ENCODE results near the gene PTPRD.

Gene PTPRD

GRCh38 chr9:10173561-10173960 is 439.2 kb downstream of the PTPRD start:
- DNase-seq (ENCODE audit: low read depth in 2 of 2), result no peak

DNA sequence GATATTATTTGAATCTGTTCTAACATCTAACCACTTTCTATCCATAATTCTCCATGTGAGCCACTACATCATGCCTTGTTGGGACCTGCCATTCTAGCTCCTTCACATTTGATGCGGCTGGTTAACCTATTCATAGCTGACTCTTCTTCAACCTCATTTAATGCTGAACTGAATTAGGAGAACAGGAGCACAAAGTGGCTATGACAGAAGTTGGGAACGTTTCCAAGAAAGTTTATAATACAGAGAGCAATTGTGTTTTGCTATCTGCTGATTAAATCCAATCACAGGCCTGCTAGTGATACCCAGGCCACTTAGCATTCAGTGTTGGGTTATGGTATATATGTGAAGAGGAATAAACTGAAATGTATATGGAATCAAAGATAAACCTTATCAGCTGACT is 440.3 kb downstream of the PTPRD start:
- DNase-seq (ENCODE audit: low read depth in 2 of 2), result no peak

- DNase-seq (ENCODE audit: low read depth in 2 of 2), result no peak
Observed at GRCh38 chr9:10168241-10168640, 444.6 kb downstream of the PTPRD start.

DNA sequence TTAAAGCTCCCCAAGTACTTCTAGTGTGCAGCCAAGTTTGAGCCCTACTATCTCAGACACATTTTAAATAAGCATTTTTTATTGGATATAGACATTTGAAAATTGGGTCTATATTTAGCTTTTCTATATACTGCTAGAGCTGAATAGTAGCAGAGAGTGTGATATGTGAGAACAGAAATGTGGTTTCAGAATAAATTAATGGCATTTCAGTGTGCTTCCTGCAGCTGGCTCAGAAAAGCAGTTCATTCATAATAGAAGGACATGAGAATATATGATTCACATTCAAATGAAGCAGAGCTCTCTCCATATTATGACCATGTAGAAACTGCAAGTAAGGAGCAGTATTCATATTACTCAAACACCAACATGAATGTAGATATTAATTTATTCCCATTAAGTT is 464.0 kb downstream of the PTPRD start:
- DNase-seq (ENCODE audit: low read depth in 2 of 2), result no peak

DNA sequence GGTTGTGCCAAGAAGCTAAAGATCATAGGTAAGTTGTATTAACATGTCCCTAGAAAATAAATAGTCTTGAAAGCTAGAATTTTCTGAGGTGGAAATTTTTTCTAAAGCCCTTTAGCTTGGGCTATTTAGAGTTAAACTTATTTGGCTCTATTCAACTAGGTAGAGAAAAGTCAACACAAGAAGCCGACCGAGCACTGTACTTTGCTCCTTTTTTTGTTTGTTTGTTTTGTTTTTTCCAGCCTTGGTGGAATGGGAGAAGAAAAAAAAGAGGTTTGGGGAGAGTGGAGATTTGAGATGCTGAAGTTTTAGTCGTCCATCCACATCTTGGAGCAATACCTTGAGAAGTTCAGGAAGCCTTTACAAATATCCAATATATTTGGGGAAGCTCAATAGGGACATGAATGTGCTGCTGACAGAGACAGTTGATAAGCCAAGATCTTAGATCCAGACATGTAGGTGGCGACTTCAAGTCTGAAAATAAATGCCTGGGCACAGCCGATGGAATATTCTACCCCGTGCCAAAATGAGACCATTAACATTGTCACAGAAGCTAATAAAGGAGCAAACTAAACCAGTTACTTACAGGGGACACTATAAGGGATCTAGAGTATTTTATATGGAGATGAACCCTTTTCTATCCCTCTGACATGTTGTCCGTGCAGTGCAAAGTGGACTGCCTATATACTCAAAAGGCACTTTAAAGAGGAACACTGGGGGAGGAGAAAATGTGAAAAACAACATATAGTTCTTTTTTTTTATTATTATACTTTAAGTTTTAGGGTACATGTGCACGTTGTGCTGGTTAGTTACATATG is 466.1 kb downstream of the PTPRD start:
- DNase-seq (ENCODE audit: low read depth in 2 of 2), result no peak

DNA sequence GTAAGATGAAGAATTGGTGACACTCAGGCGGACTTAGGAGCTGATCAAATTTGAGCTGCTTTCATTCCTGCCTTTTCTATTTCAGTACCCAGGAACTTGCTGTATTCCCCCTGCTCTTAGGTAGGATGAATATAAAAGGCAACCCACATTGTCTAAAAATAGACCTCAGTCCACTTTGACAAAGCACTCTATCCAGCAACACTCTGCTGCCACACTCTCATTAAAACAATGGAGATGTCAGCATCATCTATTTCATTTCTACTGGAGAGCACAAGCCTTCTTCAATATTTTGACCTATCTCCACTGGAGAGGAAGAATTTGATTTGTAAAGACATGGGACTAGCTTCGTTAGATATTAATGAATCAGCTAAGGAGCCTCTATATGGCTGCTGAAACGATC is 468.4 kb downstream of the PTPRD start:
- no peak for DNase-seq (ENCODE audit: low read depth in 2 of 2)

DNA sequence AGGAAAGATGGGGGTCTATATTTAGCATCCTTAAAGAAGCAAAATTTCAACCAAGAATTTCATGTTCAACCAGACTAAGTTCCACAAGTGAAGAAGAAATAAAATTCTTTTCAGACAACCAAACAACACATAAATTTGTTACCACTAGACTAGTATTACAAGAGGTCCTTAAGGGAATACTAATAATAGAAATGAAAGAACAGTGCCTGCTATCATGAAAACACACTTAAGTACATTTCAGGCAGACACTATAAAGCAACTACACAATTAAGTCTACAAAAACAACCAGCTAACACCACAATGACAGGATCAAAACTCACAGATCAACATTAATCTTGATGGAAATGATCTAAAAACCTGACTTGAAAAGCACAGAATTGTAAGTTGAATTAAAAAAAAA is 477.2 kb downstream of the PTPRD start:
- no peak for DNase-seq (ENCODE audit: low read depth in 2 of 2)

DNA sequence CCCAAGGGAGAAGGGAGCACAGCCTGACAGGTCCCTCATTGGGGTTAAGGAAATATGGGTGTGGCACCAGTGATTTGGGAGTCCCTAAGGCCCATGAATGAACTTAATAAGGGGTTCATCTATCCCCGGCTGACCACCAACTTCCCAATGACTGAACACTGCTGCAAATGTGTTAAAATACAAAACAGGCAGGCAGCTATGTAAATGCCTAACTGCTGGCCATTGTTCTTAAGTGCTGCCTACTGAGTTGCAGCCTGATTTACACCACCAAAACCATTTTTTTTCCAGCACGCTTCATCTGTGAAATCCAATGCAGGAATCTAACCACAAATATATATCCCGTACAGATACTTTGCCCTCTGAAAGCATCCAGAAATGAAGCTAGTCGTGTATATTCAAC is 478.5 kb downstream of the PTPRD start:
- DNase-seq (ENCODE audit: low read depth in 2 of 2), result no peak

- DNase-seq (ENCODE audit: low read depth in 2 of 2), result no peak
Observed at GRCh38 chr9:10130061-10130675, 482.6 kb downstream of the PTPRD start.

DNA sequence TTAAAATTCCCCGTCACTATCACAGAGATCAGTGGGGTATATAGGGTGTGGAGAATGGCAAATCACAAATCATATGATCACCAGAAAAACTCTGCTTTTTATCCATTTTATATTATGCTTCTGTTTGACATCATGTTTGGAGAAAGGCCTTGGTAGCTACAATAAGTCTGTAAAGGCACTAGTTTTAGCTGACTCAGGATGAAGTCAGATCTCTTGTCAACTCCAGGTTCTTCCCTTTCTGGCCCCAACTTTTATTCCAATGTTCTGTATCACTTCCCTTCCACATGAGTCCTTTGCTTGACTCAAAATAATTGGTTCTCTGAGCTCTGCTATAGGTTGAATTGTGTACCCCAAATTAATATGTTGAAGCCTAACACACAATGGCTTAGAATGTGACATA is 484.9 kb downstream of the PTPRD start:
- DNase-seq (ENCODE audit: low read depth in 2 of 2), result no peak

- no peak for DNase-seq (ENCODE audit: low read depth in 2 of 2)
Observed at GRCh38 chr9:10112798-10113197, 500.0 kb downstream of the PTPRD start.

GRCh38 chr9:10112070-10112469 is 500.7 kb downstream of the PTPRD start:
- no peak for DNase-seq (ENCODE audit: low read depth in 2 of 2)

DNA sequence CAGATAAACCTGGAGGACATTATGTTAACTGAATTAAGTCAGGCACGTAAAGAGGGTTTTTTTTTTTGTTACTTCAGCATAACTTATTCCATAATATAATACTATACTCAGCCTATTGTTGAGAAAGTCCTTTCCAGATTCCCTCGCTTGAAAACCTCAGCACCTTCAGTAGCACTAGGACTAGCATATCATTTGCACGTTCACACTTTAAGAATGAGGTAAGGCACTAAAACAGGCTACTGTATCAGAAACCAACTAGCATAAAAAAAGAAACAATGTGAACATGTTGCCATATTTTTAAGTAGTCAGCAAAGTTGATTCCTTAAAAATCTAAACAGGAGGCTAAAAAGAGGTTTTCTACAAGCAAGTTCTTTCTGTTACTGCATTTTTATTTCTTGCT is 504.0 kb downstream of the PTPRD start:
- no peak for DNase-seq (ENCODE audit: low read depth in 2 of 2)

GRCh38 chr9:10104774-10105173 is 508.0 kb downstream of the PTPRD start:
- no peak for DNase-seq (ENCODE audit: low read depth in 2 of 2)

DNA sequence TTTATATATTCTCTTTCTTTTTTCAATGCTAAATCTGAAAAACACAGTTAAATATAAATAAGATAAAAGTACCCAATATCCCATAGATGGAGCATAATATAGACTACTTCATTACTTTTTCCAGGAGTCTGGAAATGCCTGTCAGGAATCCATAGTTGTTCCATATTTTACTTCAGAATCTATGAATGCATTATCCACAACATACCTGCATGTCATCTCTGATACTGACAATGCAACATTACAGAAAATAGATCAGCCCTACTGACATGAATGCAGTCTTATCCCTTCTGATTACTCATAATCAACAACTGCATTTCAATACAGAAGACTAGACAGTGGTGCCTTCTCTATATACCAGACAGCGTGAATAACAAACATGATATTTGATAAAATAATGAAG is 517.6 kb downstream of the PTPRD start:
- no peak for DNase-seq (ENCODE audit: low read depth in 2 of 2)

- DNase-seq (ENCODE audit: low read depth in 2 of 2), result no peak
Observed at GRCh38 chr9:10094563-10094962, 518.2 kb downstream of the PTPRD start.

DNA sequence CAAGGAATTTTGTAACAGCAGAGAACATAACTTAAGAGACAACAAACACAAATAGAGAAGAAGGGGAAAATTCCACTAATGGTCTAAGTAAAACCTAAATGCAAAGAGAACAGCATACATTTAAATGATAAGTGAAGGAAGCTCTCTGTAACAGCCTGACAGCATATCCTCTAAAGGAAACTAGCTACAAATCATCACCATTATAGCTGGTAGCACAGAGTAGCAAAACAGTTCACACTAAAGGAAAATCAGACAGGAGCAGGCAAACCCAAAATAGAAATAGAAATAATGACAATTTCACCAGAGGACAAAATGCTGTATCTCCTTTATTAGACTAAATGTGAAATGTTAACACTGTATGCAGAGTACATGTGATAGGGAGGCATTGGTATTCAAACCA is 532.8 kb downstream of the PTPRD start:
- no peak for DNase-seq (ENCODE audit: low read depth in 2 of 2)

GRCh38 chr9:10079284-10079964 is 533.4 kb downstream of the PTPRD start:
- no peak for DNase-seq (ENCODE audit: low read depth in 2 of 2)

DNA sequence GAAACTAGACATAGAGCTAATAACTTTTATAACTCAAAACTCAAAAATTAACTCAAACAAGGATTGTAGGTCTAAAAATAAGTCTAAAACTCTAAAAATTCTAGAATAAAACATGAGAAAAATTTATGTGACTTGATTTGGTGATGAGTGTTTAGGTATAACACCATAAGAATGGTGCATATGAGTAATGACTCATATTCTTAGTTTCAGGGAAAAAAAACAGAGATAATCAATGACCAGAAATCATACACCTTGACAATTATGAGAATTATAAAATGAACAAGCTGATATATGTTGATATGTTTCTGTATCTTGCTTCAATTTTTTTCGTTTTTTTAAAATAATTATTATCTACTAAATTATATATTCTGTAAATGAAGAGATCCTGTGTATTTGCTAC is 541.2 kb downstream of the PTPRD start:
- no peak for DNase-seq (ENCODE audit: low read depth in 2 of 2)

- no peak for DNase-seq (ENCODE audit: low read depth in 2 of 2)
Observed at GRCh38 chr9:10062629-10063395, 550.0 kb downstream of the PTPRD start.

GRCh38 chr9:10059044-10059443 is 553.8 kb downstream of the PTPRD start:
- no peak for DNase-seq (ENCODE audit: low read depth in 2 of 2)

DNA sequence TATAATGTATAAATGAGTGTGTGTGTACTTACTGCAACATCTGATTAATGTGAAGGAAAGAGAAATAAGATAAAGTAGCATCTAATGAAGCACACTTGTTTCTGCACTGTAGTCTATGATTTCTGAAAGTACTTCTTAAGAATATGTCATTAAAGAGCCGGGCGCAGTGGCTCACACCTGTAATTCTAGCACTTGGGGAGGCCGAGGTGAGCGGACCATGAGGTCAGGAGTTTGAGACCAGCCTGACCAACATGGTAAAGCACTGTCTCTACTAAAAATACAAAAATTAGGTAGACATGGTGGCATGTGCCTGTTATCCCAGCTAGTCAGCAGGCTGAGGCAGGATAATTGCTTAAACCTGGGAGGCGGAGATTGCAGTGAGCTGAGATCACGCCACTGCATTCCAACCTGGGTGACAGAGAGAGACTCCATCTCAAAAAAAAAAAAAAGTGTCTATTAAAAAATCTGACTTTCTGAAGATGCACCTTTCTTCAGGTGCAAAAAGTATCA is 556.9 kb downstream of the PTPRD start:
- DNase-seq (ENCODE audit: low read depth in 2 of 2), result no peak
